HG02759 (cell line): Measurements from ENCODE around the gene C4orf50.
"Not testable (repeated sequence)": the region's sequence is repeated elsewhere in the genome, so short reads cannot be mapped to it uniquely, and the experiment has no call there.

Experiments used
- ATAC-seq: cut with Tn5 transposase; IDR thresholded peaks from one replicate; pipeline ENCODE4 v1.9.1; 2021; ENCODE audit warnings: mild to moderate bottlenecking, moderate library complexity; ENCODE audit not compliant: unreplicated experiment

Gene C4orf50

GRCh38 chr4:5995901-5996623 lies 22.2 kb downstream of the C4orf50 start:
- ATAC-seq, result no peak

- ATAC-seq, result no peak
These were observed 24.1 kb downstream of the C4orf50 start for GRCh38 chr4:5993876-5994811.

- ATAC-seq, result not testable (repeated sequence)
These were observed 24.9 kb downstream of the C4orf50 start for GRCh38 chr4:5993346-5993745.

- ATAC-seq, result no peak
These were observed 25.4 kb downstream of the C4orf50 start for GRCh38 chr4:5992828-5993321.

- no peak for ATAC-seq
These were observed 25.9 kb downstream of the C4orf50 start for GRCh38 chr4:5992171-5992827.

- no peak for ATAC-seq
These were observed 26.8 kb downstream of the C4orf50 start for GRCh38 chr4:5991405-5991804.

- no peak for ATAC-seq
These were observed 27.6 kb downstream of the C4orf50 start for GRCh38 chr4:5990446-5991160.

- no peak for ATAC-seq
These were observed 28.7 kb downstream of the C4orf50 start for GRCh38 chr4:5989236-5990225.

- ATAC-seq, result no peak
These were observed 30.0 kb downstream of the C4orf50 start for GRCh38 chr4:5988086-5988845.

GRCh38 chr4:5984843-5985242 lies 33.4 kb downstream of the C4orf50 start:
- ATAC-seq, result no peak

GRCh38 chr4:5982156-5982973 lies 35.9 kb downstream of the C4orf50 start:
- no peak for ATAC-seq

- no peak for ATAC-seq
These were observed 37.6 kb downstream of the C4orf50 start for GRCh38 chr4:5980436-5981155.

GRCh38 chr4:5979981-5980380 lies 38.2 kb downstream of the C4orf50 start:
- no peak for ATAC-seq

- ATAC-seq, result no peak
These were observed 41.3 kb downstream of the C4orf50 start for GRCh38 chr4:5976921-5977320.

- ATAC-seq, result no peak
These were observed 41.8 kb downstream of the C4orf50 start for GRCh38 chr4:5976431-5976830.

GRCh38 chr4:5974321-5974720 lies 43.9 kb downstream of the C4orf50 start:
- ATAC-seq, result no peak
